Spleen (tissue), 11 donors: ENCODE results near the gene UBE2I. TPM values are rescaled to one million over a fixed set of nuclear protein-coding genes. Genes with fewer than 3 reads are reported as not detected.

Source experiments
- DNase-seq: peaks from one replicate; pipeline ENCODE4 v3.0.0-alpha.2; 2020
- H3K27ac ChIP-seq, 8 donors: fragments of 200-600 bp; sonication (generic) in 7 of 8; 1 replicate in 4 of 8; 2 replicates in 4 of 8; pipeline versions ENCODE4 v1.5.0 to v1.8.0; 2016 to 2021; ENCODE audit warnings: inconsistent platforms in 4 of 8, mild to moderate bottlenecking in 4 of 8, moderate library complexity in 1 of 8
- H3K27me3 ChIP-seq, 7 donors: fragments of 200-600 bp; sonication (generic) in 6 of 7; replicated peaks in 1 of 7; 1 replicate in 4 of 7; 2 replicates in 3 of 7; pipeline versions ENCODE4 v1.5.0 to v1.8.0; 2016 to 2021; ENCODE audit warnings: inconsistent platforms in 3 of 7, mild to moderate bottlenecking in 1 of 7
- H3K36me3 ChIP-seq, 6 donors: fragments of 200-600 bp; sonication (generic) in 5 of 6; 1 replicate in 4 of 6; 2 replicates in 2 of 6; pipeline versions ENCODE4 v1.5.0 to v1.8.0; 2016 to 2021; ENCODE audit warnings: inconsistent platforms in 2 of 6
- H3K4me1 ChIP-seq, 6 donors: fragments of 200-600 bp; sonication (generic) in 5 of 6; 1 replicate in 3 of 6; 2 replicates in 3 of 6; pipeline versions ENCODE4 v1.5.0 to v1.8.0; 2016 to 2021; ENCODE audit warnings: inconsistent platforms in 3 of 6
- H3K4me3 ChIP-seq, 8 donors: fragments of 200-600 bp; sonication (generic) in 7 of 8; 1 replicate in 4 of 8; 2 replicates in 4 of 8; pipeline versions ENCODE4 v1.5.0 to v1.8.0; 2016 to 2021; ENCODE audit warnings: inconsistent platforms in 4 of 8, mild to moderate bottlenecking in 4 of 8, moderate library complexity in 2 of 8
- H3K9me3 ChIP-seq, 8 donors: fragments of 200-600 bp; sonication (generic) in 7 of 8; 1 replicate in 4 of 8; 2 replicates in 4 of 8; pipeline versions ENCODE4 v1.5.0 to v1.8.0; 2016 to 2021; ENCODE audit warnings: inconsistent platforms in 4 of 8
- CTCF ChIP-seq, 11 experiments: fragments of 200-600 bp in 7 of 11; fragments of 450-650 bp in 4 of 11; sonication (generic) in 4 of 11; IDR thresholded peaks in 8 of 11; conservative IDR thresholded peaks in 3 of 11; 1 replicate in 7 of 11; 2 replicates in 4 of 11; pipeline versions ENCODE4 v1.4.0 to v1.8.0; 2016 to 2021; ENCODE audit warnings: antibody characterized with exemption in 11 of 11, inconsistent platforms in 4 of 11, mild to moderate bottlenecking in 1 of 11
- POLR2A ChIP-seq, 3 donors: fragments of 450-650 bp; IDR thresholded peaks; one replicate each; pipeline ENCODE4 v1.5.1; 2017; ENCODE audit warnings: antibody characterized with exemption in 3 of 3, mild to moderate bottlenecking in 1 of 3
- POLR2AphosphoS5 ChIP-seq, 3 donors: sonication (generic); formaldehyde crosslinking; IDR thresholded peaks; one replicate each; pipeline ENCODE4 v1.5.1; 2017; ENCODE audit warnings: antibody characterized with exemption in 3 of 3
- WGBS, 5 donors: extraction: QIAGEN DNeasy Blood & Tissue Kit in 3 of 5; methylation state at CpG; one replicate each; pipeline versions ENCODE4 v1.1.5 to v1.1.7; 2013 to 2018; 5-methylcytosine and 5-hydroxymethylcytosine counted together
- intact Hi-C: fragments of 100-400 bp; cut with DNase I; formaldehyde crosslinking; loops from one replicate; pipeline ENCODE4 v1.15.0; 2023; ENCODE audit warnings: low total_unique reads
- polyA plus RNA-seq, 3 donors: library from polyadenylated mRNA; stranded (reverse); fragments of 200-250 nt; gene quantifications; one replicate each; pipeline ENCODE4 v1.2.1, GENCODE V29; 2013
- total RNA-seq, 7 donors: library from RNA; depleted of rRNA in 3 of 7; stranded (reverse); fragments of >200 nt in 3 of 7; fragmentation: NEBNext Ultra II Directional in 4 of 7; extraction: Animal tissue kit (Norgen Biotek cat#: 25700) in 4 of 7; gene quantifications; one replicate each; pipeline versions ENCODE4 v1.1.0 to v1.2.1, GENCODE V29; 2016 to 2021
- donor health status: healthy with polysubstance abuse.
- donor health status: DM: no; HTN: no; CAD: no; lungs with moderate emphysema.
- donor health status: DM: no; HTN: no; CAD: no.
- donor health status: Bipolar disorder and iron deficiency.
- donor health status: healthy.
- donor health status: DM: no; HTN: no; CAD: no.
- donor health status: DM: yes; HTN: yes; CAD: no.

The UBE2I gene
- total and polyA plus RNA-seq, 10 donors = 78.1 to 142 (median 119) TPM

GRCh38 chr16:1277617-1278282, 31.7 kb upstream of the UBE2I start:
- 31 to 42% (median 39%) methylated on average over 17 to 21 of the region's 21 CpGs for WGBS, 5 donors
- Histone ChIP-seq H3K9me3 (no peaks in the 10 kb centered on the region), H3K36me3 (no peaks in the 10 kb centered on the region), H3K4me3 (no peak overlapping the region), H3K27me3 (peaks cover 0 to 78% (median 31%) of the 10 kb centered on the region in 7 donors), H3K27ac (no peak overlapping the region), H3K4me1 (peaks cover 0 to 25% (median 2%) of the 10 kb centered on the region in 6 donors)
- intact Hi-C loops = no loop called here
- DNase-seq = no peak
- no peak for TF ChIP-seq CTCF (IDR thresholded peaks at IDR 0.05 in 8 of 11, conservative IDR thresholded peaks at IDR 0.05 in 3 of 11)
- no peak for TF ChIP-seq POLR2A (IDR thresholded peaks at IDR 0.05)
- no peak for TF ChIP-seq POLR2AphosphoS5 (IDR thresholded peaks at IDR 0.05)

GRCh38 chr16:1278477-1278876, 31.0 kb upstream of the UBE2I start:
- no peak for DNase-seq
- Histone ChIP-seq H3K36me3 (no peaks in the 10 kb centered on the region), H3K4me1 (peaks cover 0 to 32% (median 5%) of the 10 kb centered on the region in 6 donors), H3K27ac (no peak overlapping the region), H3K27me3 (peaks cover 0 to 76% (median 31%) of the 10 kb centered on the region in 7 donors), H3K9me3 (no peaks in the 10 kb centered on the region), H3K4me3 (no peak overlapping the region)
- TF ChIP-seq POLR2A (IDR thresholded peaks at IDR 0.05) (no peak), POLR2AphosphoS5 (IDR thresholded peaks at IDR 0.05) (no peak), CTCF (IDR thresholded peaks at IDR 0.05 in 8 of 11, conservative IDR thresholded peaks at IDR 0.05 in 3 of 11) (no peak)
- 11 to 28% (median 14%) methylated on average over 6 to 18 of the region's 18 CpGs for WGBS, 5 donors
- intact Hi-C loops = no loop called here

- TF ChIP-seq POLR2AphosphoS5 (IDR thresholded peaks at IDR 0.05) (no peak), CTCF (IDR thresholded peaks at IDR 0.05 in 8 of 11, conservative IDR thresholded peaks at IDR 0.05 in 3 of 11) (no peak), POLR2A (IDR thresholded peaks at IDR 0.05) (no peak)
- Histone ChIP-seq H3K4me3 (no peak overlapping the region), H3K27me3 (peaks cover 0 to 76% (median 31%) of the 10 kb centered on the region in 7 donors), H3K4me1 (peaks cover 0 to 34% (median 5%) of the 10 kb centered on the region in 6 donors), H3K36me3 (no peaks in the 10 kb centered on the region), H3K27ac (no peak overlapping the region), H3K9me3 (no peaks in the 10 kb centered on the region)
- intact Hi-C loops = no loop called here
- WGBS, 5 donors = 71 to 84% (median 75%) methylated on average over 25 to 30 of the region's 30 CpGs
- no peak for DNase-seq
Measured at GRCh38 chr16:1279081-1279944, 30.1 kb upstream of the UBE2I start.
